Spleen (tissue), 7 donors: ENCODE measurements around the gene TSPO2.

Source experiments
- POLR2A ChIP-seq, 3 donors: fragments of 450-650 bp; IDR thresholded peaks; one replicate each; pipeline ENCODE4 v1.5.1; 2017; ENCODE audit warnings: antibody characterized with exemption in 3 of 3, mild to moderate bottlenecking in 1 of 3
- TF ChIP-seq, protein P1 (sequence below), 11 experiments: fragments of 200-600 bp in 7 of 11; fragments of 450-650 bp in 4 of 11; sonication (generic) in 4 of 11; IDR thresholded peaks in 8 of 11; conservative IDR thresholded peaks in 3 of 11; 1 replicate in 7 of 11; 2 replicates in 4 of 11; pipeline versions ENCODE4 v1.4.0 to v1.8.0; 2016 to 2021; ENCODE audit warnings: antibody characterized with exemption in 11 of 11, inconsistent platforms in 4 of 11, mild to moderate bottlenecking in 1 of 11
- donor health status: DM: no; HTN: no; CAD: no; lungs with moderate emphysema.
- donor health status: DM: no; HTN: no; CAD: no.
- donor health status: DM: no; HTN: no; CAD: no.

DNA sequence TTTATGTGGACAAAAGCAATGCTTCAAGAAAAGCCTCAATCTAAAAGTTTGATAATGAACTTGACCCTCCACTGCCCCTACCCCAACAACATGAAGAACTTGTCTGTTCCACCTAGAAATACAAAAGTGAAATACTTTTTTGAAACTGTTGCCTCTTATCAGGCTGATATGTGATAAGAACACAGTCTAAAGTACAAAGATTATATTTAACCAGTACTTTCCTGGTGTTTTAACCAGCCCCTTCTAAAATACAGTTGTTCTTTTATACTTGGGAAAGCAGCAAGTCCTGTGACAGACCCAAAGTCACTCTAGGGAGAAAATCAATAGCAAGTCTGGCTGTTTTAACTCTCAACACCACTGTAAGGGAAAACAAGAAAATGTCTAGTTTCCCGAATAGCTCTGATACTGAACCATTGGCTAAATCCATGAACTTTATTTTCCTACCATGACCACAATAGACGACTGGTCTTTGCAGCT lies 23.3 kb downstream of the TSPO2 start:
- TF ChIP-seq POLR2A (IDR thresholded peaks at IDR 0.05): no peak
- TF ChIP-seq, protein P1, sequence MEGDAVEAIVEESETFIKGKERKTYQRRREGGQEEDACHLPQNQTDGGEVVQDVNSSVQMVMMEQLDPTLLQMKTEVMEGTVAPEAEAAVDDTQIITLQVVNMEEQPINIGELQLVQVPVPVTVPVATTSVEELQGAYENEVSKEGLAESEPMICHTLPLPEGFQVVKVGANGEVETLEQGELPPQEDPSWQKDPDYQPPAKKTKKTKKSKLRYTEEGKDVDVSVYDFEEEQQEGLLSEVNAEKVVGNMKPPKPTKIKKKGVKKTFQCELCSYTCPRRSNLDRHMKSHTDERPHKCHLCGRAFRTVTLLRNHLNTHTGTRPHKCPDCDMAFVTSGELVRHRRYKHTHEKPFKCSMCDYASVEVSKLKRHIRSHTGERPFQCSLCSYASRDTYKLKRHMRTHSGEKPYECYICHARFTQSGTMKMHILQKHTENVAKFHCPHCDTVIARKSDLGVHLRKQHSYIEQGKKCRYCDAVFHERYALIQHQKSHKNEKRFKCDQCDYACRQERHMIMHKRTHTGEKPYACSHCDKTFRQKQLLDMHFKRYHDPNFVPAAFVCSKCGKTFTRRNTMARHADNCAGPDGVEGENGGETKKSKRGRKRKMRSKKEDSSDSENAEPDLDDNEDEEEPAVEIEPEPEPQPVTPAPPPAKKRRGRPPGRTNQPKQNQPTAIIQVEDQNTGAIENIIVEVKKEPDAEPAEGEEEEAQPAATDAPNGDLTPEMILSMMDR (IDR thresholded peaks at IDR 0.05 in 8 of 11, conservative IDR thresholded peaks at IDR 0.05 in 3 of 11): no peak
